Omental fat pad (tissue), 4 donors: ENCODE results near the gene OSBPL1A. TPM values are rescaled to one million over a fixed set of nuclear protein-coding genes. Genes with fewer than 3 reads are reported as not detected.

ENCODE experiments used
- ATAC-seq: fragments of 150-250 bp; one replicate; pipeline ENCODE4 v1.9.1; 2016; ENCODE audit warnings: mild to moderate bottlenecking, moderate library complexity; ENCODE audit not compliant: low FRiP score
- DNase-seq: peaks from one replicate; pipeline ENCODE4 v3.0.0-alpha.2; 2019; ENCODE audit warnings: low spot score
- CTCF ChIP-seq, 3 donors: fragments of 450-650 bp; IDR thresholded peaks; one replicate each; pipeline ENCODE4 v1.5.1; 2016 to 2017; ENCODE audit warnings: antibody characterized with exemption in 3 of 3, mild to moderate bottlenecking in 3 of 3, moderate library complexity in 2 of 3
- total RNA-seq, 4 donors: library from RNA; depleted of rRNA; stranded (reverse); fragments of >200 nt; gene quantifications; one replicate each; pipeline ENCODE4 v1.1.0, GENCODE V29; 2016

OSBPL1A gene
- total RNA-seq, 4 donors from 2014 or later = 67.1 to 123 (median 109) TPM

DNA sequence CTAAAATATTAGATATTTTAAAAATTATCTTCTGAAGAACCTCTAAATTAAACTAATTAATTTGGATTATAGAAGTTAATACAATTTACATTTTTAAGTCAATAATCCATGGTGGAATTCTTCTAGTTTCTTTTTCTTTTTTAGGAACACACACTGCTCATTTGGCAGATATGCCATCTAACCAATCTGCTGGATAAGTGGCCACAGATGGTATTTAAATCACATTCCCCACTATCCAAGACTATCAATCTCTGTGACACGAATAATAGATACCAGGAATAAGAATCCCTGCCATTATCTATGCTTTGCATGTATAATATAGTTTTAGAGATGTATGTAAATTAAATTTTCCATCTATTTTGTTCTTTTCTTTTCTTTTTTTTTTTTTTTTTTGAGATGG is 200.2 kb downstream of the OSBPL1A start:
- ATAC-seq (no peak), DNase-seq (no peak)
- TF ChIP-seq CTCF (IDR thresholded peaks at IDR 0.05) = no peak

GRCh38 chr18:24196764-24197163 is 200.9 kb downstream of the OSBPL1A start:
- no peak for ATAC-seq
- no peak for TF ChIP-seq CTCF (IDR thresholded peaks at IDR 0.05)
- DNase-seq = no peak

GRCh38 chr18:24195296-24196053 is 202.1 kb downstream of the OSBPL1A start:
- ATAC-seq (no peak), DNase-seq (no peak)
- no peak for TF ChIP-seq CTCF (IDR thresholded peaks at IDR 0.05)

GRCh38 chr18:24190590-24190989 is 207.0 kb downstream of the OSBPL1A start:
- TF ChIP-seq CTCF (IDR thresholded peaks at IDR 0.05) = no peak
- no peak for DNase-seq
- ATAC-seq = no peak

DNA sequence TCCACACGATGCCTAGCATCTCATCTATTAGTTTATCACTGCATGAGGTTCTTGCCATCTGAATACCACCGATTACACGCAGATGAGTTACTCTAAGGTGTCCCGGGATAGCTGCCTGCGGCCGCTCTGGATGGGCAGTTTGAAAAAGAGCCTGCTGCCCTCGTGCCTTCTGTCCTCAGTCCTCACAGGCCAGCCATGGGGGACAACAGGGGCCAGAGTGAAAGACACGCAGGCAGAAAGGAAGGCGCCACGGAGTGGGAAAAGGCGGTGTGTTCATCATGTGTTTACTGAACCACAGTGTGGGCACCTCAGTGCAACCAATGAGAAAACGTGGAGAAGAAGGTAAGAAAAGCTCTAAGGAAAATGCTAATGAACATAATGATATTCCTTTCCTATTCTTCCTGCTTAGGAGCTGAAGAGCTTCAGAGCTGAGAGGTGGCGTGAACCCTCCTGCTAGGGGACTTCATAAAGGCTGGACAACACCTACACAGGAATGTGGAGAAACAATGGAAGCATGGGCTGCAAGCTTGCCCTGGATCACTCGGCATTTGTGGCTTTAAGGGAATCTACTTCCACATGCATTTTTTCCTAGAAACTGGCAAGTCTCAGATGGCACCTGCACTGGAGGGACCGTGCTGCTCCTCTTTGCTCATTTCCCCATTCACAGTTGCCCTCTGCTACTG is 207.8 kb downstream of the OSBPL1A start:
- DNase-seq (no peak), ATAC-seq (no peak)
- TF ChIP-seq CTCF (IDR thresholded peaks at IDR 0.05) = no peak

DNA sequence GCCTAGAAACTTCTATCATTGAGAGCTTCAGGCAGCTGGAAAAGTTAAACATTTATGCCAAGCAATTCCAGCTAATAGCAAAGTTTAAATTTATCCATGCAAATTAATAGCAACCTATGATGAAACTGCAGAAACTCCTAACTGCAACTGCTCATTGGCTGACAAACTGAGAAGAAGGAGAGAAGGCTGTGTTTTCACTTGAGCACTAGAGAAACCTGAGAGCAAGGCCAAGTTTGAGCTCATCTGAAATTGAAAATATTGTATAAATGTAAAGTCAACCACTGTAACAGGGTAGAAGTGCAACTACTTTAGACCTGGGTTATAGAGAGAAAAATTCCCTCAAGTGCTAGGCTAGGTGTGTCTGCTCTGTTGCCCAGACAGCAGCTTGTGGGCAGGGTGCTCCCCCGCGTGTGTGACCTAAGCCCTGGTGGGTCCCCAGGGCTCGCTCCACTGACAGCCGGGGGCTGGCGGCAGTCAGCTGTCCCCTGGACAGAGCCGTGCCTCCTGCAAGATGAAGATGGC is 208.6 kb downstream of the OSBPL1A start:
- DNase-seq = no peak
- no peak for TF ChIP-seq CTCF (IDR thresholded peaks at IDR 0.05)
- no peak for ATAC-seq
